Liver (tissue), 9 donors: ENCODE data around the gene DAD1. TPM values are rescaled to one million over a fixed set of nuclear protein-coding genes. Genes with fewer than 3 reads are reported as not detected.

ENCODE experiments used
- DNase-seq: peaks from one replicate; pipeline ENCODE4 v3.0.0-alpha.2; 2017; ENCODE audit warnings: low spot score
- H3K27ac ChIP-seq, 2 donors: one replicate each; pipeline ENCODE4 v1.7.0; 2013; ENCODE audit warnings: inconsistent platforms in 2 of 2, low read length in 2 of 2, control low read depth in 1 of 2, low read depth in 1 of 2, mild to moderate bottlenecking in 1 of 2
- H3K27me3 ChIP-seq, 4 donors: one replicate each; pipeline versions ENCODE4 v1.6.1 to v1.7.0; 2013; ENCODE audit warnings: low read length in 3 of 4, inconsistent platforms in 1 of 4, mild to moderate bottlenecking in 1 of 4, moderate library complexity in 1 of 4; ENCODE audit not compliant: control insufficient read depth in 4 of 4, insufficient read depth in 4 of 4
- H3K36me3 ChIP-seq, 4 donors: one replicate each; pipeline versions ENCODE4 v1.6.1 to v1.7.0; 2013; ENCODE audit warnings: low read length in 3 of 4, mild to moderate bottlenecking in 3 of 4, low read depth in 1 of 4, moderate library complexity in 1 of 4; ENCODE audit not compliant: control insufficient read depth in 4 of 4, insufficient read depth in 3 of 4
- H3K4me1 ChIP-seq, 4 donors: one replicate each; pipeline versions ENCODE4 v1.6.1 to v1.7.0; 2013; ENCODE audit warnings: low read length in 3 of 4, mild to moderate bottlenecking in 3 of 4, moderate library complexity in 1 of 4; ENCODE audit not compliant: control insufficient read depth in 4 of 4, insufficient read depth in 4 of 4
- H3K4me3 ChIP-seq, 3 donors: one replicate each; pipeline versions ENCODE4 v1.6.1 to v1.7.0; 2013; ENCODE audit warnings: low read length in 3 of 3, control low read depth in 1 of 3, low read depth in 1 of 3, mild to moderate bottlenecking in 1 of 3
- H3K9ac ChIP-seq, 2 donors: one replicate each; pipeline ENCODE4 v1.7.0; 2013; ENCODE audit warnings: low read length in 2 of 2, mild to moderate bottlenecking in 2 of 2, moderate library complexity in 2 of 2, control low read depth in 1 of 2, low read depth in 1 of 2
- H3K9me3 ChIP-seq, 4 donors: one replicate each; pipeline versions ENCODE4 v1.6.1 to v1.7.0; 2013; ENCODE audit warnings: low read length in 3 of 4; ENCODE audit not compliant: control insufficient read depth in 4 of 4
- ATF3 ChIP-seq: IDR thresholded peaks from 2 replicates; pipeline ENCODE4 v1.6.1; 2016; ENCODE audit warnings: antibody characterized with exemption
- CTCF ChIP-seq: fragments of 150-350 bp; IDR thresholded peaks from 2 replicates; pipeline ENCODE4 v1.5.1; 2017; ENCODE audit warnings: improper control_type of control experiment, low read depth, low read length; ENCODE audit not compliant: missing input control
- EGR1 ChIP-seq, 2 donors: IDR thresholded peaks; 2 replicates each; pipeline ENCODE4 v1.6.1; 2016 to 2018; ENCODE audit warnings: antibody characterized with exemption in 2 of 2, low read depth in 2 of 2
- FOXA1 ChIP-seq: IDR thresholded peaks from 2 replicates; pipeline ENCODE4 v1.6.1; 2016; ENCODE audit warnings: antibody characterized with exemption
- FOXA2 ChIP-seq: IDR thresholded peaks from 2 replicates; pipeline ENCODE4 v1.6.1; 2016; ENCODE audit warnings: antibody characterized with exemption
- GABPA ChIP-seq, 2 donors: IDR thresholded peaks in 1 of 2; conservative IDR thresholded peaks in 1 of 2; 2 replicates each; pipeline ENCODE4 v1.6.1; 2016; ENCODE audit warnings: antibody characterized with exemption in 2 of 2, mild to moderate bottlenecking in 1 of 2, moderate library complexity in 1 of 2
- HNF4A ChIP-seq, 2 donors: conservative IDR thresholded peaks; 2 replicates each; pipeline ENCODE4 v1.6.1; 2016; ENCODE audit warnings: antibody characterized with exemption in 2 of 2, mild to moderate bottlenecking in 2 of 2
- HNF4G ChIP-seq: IDR thresholded peaks from 2 replicates; pipeline ENCODE4 v1.6.1; 2016; ENCODE audit warnings: antibody characterized with exemption
- JUND ChIP-seq, 2 donors: IDR thresholded peaks; 2 replicates each; pipeline ENCODE4 v1.6.1; 2016; ENCODE audit warnings: antibody characterized with exemption in 2 of 2
- NR2F2 ChIP-seq: IDR thresholded peaks from 2 replicates; pipeline ENCODE4 v1.6.1; 2016; ENCODE audit warnings: antibody characterized with exemption
- RAD21 ChIP-seq, 2 donors: IDR thresholded peaks; 2 replicates each; pipeline ENCODE4 v1.6.1; 2016; ENCODE audit warnings: antibody characterized with exemption in 2 of 2, mild to moderate bottlenecking in 2 of 2
- RXRA ChIP-seq, 2 donors: IDR thresholded peaks; 2 replicates each; pipeline ENCODE4 v1.6.1; 2017 to 2018; ENCODE audit warnings: antibody characterized with exemption in 2 of 2, mild to moderate bottlenecking in 1 of 2
- SP1 ChIP-seq: IDR thresholded peaks from 2 replicates; pipeline ENCODE4 v1.6.1; 2018; ENCODE audit warnings: antibody characterized with exemption, mild to moderate bottlenecking
- TAF1 ChIP-seq: conservative IDR thresholded peaks from 2 replicates; pipeline ENCODE4 v1.6.1; 2016; ENCODE audit warnings: antibody characterized with exemption, mild to moderate bottlenecking
- YY1 ChIP-seq: IDR thresholded peaks from 2 replicates; pipeline ENCODE4 v1.6.1; 2016; ENCODE audit warnings: antibody characterized with exemption, mild to moderate bottlenecking
- WGBS: extraction: QIAGEN DNeasy Blood & Tissue Kit; methylation state at CpG from one replicate; pipeline ENCODE4 v1.1.7; 2013; 5-methylcytosine and 5-hydroxymethylcytosine counted together
- polyA plus RNA-seq, 2 donors: library from polyadenylated mRNA; stranded (reverse) in 1 of 2; unstranded in 1 of 2; fragments of 200-250 nt in 1 of 2; fragments of >200 nt in 1 of 2; fragmentation: Nextera tagmentation in 1 of 2; extraction: Ambion mirVana in 1 of 2; gene quantifications; one replicate each; pipeline versions ENCODE4 v1.2.1 to v1.2.3, GENCODE V29; 2013 to 2015
- total RNA-seq, 2 donors: library from RNA; depleted of rRNA; stranded (reverse); fragments of >200 nt; gene quantifications; one replicate each; pipeline ENCODE4 v1.2.3, GENCODE V29; 2014
- TF ChIP-seq, protein P1 (sequence below): IDR thresholded peaks from 2 replicates; pipeline ENCODE4 v1.6.1; 2016; ENCODE audit warnings: antibody characterized with exemption
- TF ChIP-seq, protein P2 (sequence below): IDR thresholded peaks from 2 replicates; pipeline ENCODE4 v1.6.1; 2016; ENCODE audit warnings: antibody characterized with exemption
- donor health status: healthy.
- donor health status: healthy.
- donor health status: healthy.
- donor health status: healthy.
- donor health status: healthy.

DAD1 gene
- total and polyA plus RNA-seq, 4 donors: 142 to 254 (median 205) TPM

DNA sequence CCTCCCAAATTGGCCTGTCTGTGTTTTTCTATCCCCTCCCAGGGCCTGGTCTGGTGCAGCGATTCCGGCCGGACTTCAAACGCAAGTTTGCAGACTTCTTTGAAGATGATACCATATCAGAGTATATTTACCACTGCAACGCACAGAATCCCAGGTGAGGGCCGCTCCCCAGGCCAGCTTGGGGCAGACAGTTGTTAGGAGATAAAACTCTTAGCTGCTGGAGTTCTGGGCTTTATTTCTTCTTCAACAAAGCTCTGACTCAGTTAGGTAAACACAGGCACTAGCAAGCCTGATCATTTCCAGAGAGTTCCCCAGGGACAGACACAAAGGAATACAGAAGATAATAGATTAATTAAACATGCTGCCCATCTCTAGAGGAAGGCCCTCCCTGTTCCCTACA, 17.4 kb upstream of the DAD1 start:
- WGBS: 92% methylated on average over 6 of the region's 6 CpGs
- Histone ChIP-seq H3K36me3 (peaks cover 30 to 87% (median 62%) of the 10 kb centered on the region in 4 donors), H3K9me3 (no peaks in the 10 kb centered on the region), H3K4me3 (no peak overlapping the region), H3K9ac (no peak overlapping the region), H3K27ac (no peak overlapping the region), H3K4me1 (no peaks in the 10 kb centered on the region), H3K27me3 (no peaks in the 10 kb centered on the region)
- no peak for TF ChIP-seq ATF3
- no peak for TF ChIP-seq FOXA1
- TF ChIP-seq YY1: no peak
- no peak for TF ChIP-seq TAF1
- TF ChIP-seq, protein P1, sequence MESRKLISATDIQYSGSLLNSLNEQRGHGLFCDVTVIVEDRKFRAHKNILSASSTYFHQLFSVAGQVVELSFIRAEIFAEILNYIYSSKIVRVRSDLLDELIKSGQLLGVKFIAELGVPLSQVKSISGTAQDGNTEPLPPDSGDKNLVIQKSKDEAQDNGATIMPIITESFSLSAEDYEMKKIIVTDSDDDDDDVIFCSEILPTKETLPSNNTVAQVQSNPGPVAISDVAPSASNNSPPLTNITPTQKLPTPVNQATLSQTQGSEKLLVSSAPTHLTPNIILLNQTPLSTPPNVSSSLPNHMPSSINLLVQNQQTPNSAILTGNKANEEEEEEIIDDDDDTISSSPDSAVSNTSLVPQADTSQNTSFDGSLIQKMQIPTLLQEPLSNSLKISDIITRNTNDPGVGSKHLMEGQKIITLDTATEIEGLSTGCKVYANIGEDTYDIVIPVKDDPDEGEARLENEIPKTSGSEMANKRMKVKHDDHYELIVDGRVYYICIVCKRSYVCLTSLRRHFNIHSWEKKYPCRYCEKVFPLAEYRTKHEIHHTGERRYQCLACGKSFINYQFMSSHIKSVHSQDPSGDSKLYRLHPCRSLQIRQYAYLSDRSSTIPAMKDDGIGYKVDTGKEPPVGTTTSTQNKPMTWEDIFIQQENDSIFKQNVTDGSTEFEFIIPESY: no peak
- TF ChIP-seq FOXA2: no peak
- no peak for TF ChIP-seq EGR1 (IDR thresholded peaks at IDR 0.05; ENCODE audit: low read depth in 2 of 2)
- no peak for TF ChIP-seq SP1
- no peak for TF ChIP-seq JUND (IDR thresholded peaks at IDR 0.05)
- TF ChIP-seq RAD21 (IDR thresholded peaks at IDR 0.05): no peak
- DNase-seq: no peak

DNA sequence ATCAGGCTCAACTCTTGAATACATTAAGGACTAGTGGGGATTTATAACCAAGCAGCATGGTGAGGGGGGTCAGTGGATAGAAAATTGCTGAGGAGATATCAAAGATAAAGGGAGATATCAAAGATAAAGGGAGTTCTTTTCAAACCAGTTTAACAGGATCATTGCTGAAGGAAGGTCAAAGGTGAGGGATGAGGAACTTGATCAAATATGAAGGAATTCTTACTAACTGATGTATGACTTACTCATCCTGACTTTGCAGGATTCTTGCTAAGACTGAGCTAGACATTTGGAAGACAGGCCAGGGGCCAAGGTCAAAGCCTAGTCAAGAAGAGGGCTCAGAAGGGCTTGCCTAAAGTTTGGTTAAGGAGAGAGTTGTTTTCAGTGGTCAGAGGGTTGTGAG, 13.8 kb upstream of the DAD1 start:
- no peaks in the 10 kb centered on the region for H3K27me3 ChIP-seq
- DNase-seq: no peak
- no peaks in the 10 kb centered on the region for H3K9me3 ChIP-seq
- TF ChIP-seq JUND (IDR thresholded peaks at IDR 0.05): no peak
- TF ChIP-seq HNF4G: no peak
- TF ChIP-seq, protein P2, sequence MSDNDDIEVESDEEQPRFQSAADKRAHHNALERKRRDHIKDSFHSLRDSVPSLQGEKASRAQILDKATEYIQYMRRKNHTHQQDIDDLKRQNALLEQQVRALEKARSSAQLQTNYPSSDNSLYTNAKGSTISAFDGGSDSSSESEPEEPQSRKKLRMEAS: no peak
- TF ChIP-seq, protein P1: no peak
- TF ChIP-seq TAF1: no peak
- TF ChIP-seq SP1: no peak
- no peak overlapping the region for H3K4me3 ChIP-seq
- H3K36me3 ChIP-seq: peaks cover 16 to 58% (median 39%) of the 10 kb centered on the region in 4 donors
- H3K27ac ChIP-seq: no peak overlapping the region
- peaks cover 0 to 16% (median 4%) of the 10 kb centered on the region in 4 donors for H3K4me1 ChIP-seq
- H3K9ac ChIP-seq: no peak overlapping the region

- Histone ChIP-seq H3K36me3 (peaks cover 14 to 49% (median 34%) of the 10 kb centered on the region in 4 donors), H3K9me3 (no peaks in the 10 kb centered on the region), H3K4me3 (no peak overlapping the region), H3K4me1 (peaks cover 0 to 22% (median 5%) of the 10 kb centered on the region in 4 donors), H3K27ac (no peak overlapping the region), H3K27me3 (no peaks in the 10 kb centered on the region), H3K9ac (no peak overlapping the region)
- WGBS: 90% methylated on average over 5 of the region's 5 CpGs
- no peak for DNase-seq
- TF ChIP-seq HNF4A (conservative IDR thresholded peaks at IDR 0.05) (no peak), NR2F2 (no peak), TAF1 (no peak), FOXA1 (no peak), SP1 (no peak), CTCF (no peak), GABPA (IDR thresholded peaks at IDR 0.05 in 1 of 2, conservative IDR thresholded peaks at IDR 0.05 in 1 of 2) (no peak), FOXA2 (no peak), HNF4G (no peak), JUND (IDR thresholded peaks at IDR 0.05) (no peak), ATF3 (no peak), RXRA (IDR thresholded peaks at IDR 0.05) (no peak)
- TF ChIP-seq, protein P1: no peak
Observed at GRCh38 chr14:22601996-22602395, 13.0 kb upstream of the DAD1 start.
